GM21619 (cell line): Measurements from ENCODE around the gene NUB1.

ENCODE experiments used
- ATAC-seq: cut with Tn5 transposase; IDR thresholded peaks from one replicate; pipeline ENCODE4 v1.9.1; 2021; ENCODE audit not compliant: unreplicated experiment

Gene NUB1

GRCh38 chr7:151376218-151376902 lies 34.7 kb downstream of the NUB1 start:
- ATAC-seq = no peak

GRCh38 chr7:151377406-151377805 lies 35.8 kb downstream of the NUB1 start:
- ATAC-seq = no peak

- ATAC-seq = no peak
Measured at GRCh38 chr7:151378011-151378410, 36.4 kb downstream of the NUB1 start.

- ATAC-seq = no peak
Measured at GRCh38 chr7:151378496-151379192, 37.0 kb downstream of the NUB1 start.

- no peak for ATAC-seq
Measured at GRCh38 chr7:151379193-151379520, 37.5 kb downstream of the NUB1 start.

- ATAC-seq = no peak
Measured at GRCh38 chr7:151379534-151380198, 38.1 kb downstream of the NUB1 start.

GRCh38 chr7:151380199-151381097 lies 38.8 kb downstream of the NUB1 start:
- ATAC-seq = no peak

- no peak for ATAC-seq
Measured at GRCh38 chr7:151381098-151381347, 39.4 kb downstream of the NUB1 start.

GRCh38 chr7:151381348-151382078 lies 39.9 kb downstream of the NUB1 start:
- no peak for ATAC-seq

GRCh38 chr7:151382079-151382885 lies 40.7 kb downstream of the NUB1 start:
- no peak for ATAC-seq

GRCh38 chr7:151383638-151384351 lies 42.2 kb downstream of the NUB1 start:
- ATAC-seq = no peak

- ATAC-seq = no peak
Measured at GRCh38 chr7:151384352-151384697, 42.7 kb downstream of the NUB1 start.

GRCh38 chr7:151384776-151385625 lies 43.4 kb downstream of the NUB1 start:
- ATAC-seq = no peak

GRCh38 chr7:151385626-151386300 lies 44.2 kb downstream of the NUB1 start:
- ATAC-seq = no peak

- no peak for ATAC-seq
Measured at GRCh38 chr7:151386301-151387160, 44.9 kb downstream of the NUB1 start.

- no peak for ATAC-seq
Measured at GRCh38 chr7:151387161-151388006, 45.8 kb downstream of the NUB1 start.
